ENCODE data around the gene DCLK1.

DCLK1 gene

GRCh38 chr13:35953537-35954206 is 177.5 kb downstream of the DCLK1 start:
- DNase-seq = peak in 49 of 51 donors; percentile 9 to 91 (median 64)

- no peak for DNase-seq
These were observed 183.9 kb downstream of the DCLK1 start for GRCh38 chr13:35947315-35947714.

GRCh38 chr13:35945368-35945767 is 185.8 kb downstream of the DCLK1 start:
- no peak for DNase-seq

GRCh38 chr13:35941374-35941773 is 189.8 kb downstream of the DCLK1 start:
- no peak for DNase-seq

- DNase-seq = no peak
These were observed 190.4 kb downstream of the DCLK1 start for GRCh38 chr13:35940734-35941133.

GRCh38 chr13:35936246-35936978 is 194.8 kb downstream of the DCLK1 start:
- peak in 2 of 51 donors; percentile 3 to 6 for DNase-seq

- DNase-seq = no peak
These were observed 200.2 kb downstream of the DCLK1 start for GRCh38 chr13:35930665-35931631.

- DNase-seq = peak in 1 of 51 donors; percentile 64
These were observed 203.6 kb downstream of the DCLK1 start for GRCh38 chr13:35927567-35928021.

GRCh38 chr13:35926859-35927530 is 204.2 kb downstream of the DCLK1 start:
- peak in 1 of 51 donors; percentile 64 for DNase-seq

- DNase-seq = no peak
These were observed 205.5 kb downstream of the DCLK1 start for GRCh38 chr13:35925669-35926068.

- DNase-seq = peak in 1 of 51 donors; percentile 46
These were observed 207.8 kb downstream of the DCLK1 start for GRCh38 chr13:35923347-35923746.

- no peak for DNase-seq
These were observed 210.4 kb downstream of the DCLK1 start for GRCh38 chr13:35920816-35921215.

GRCh38 chr13:35917942-35918645 is 213.1 kb downstream of the DCLK1 start:
- peak in 1 of 51 donors; percentile 20 for DNase-seq

- DNase-seq = peak in 11 of 51 donors; percentile 3 to 42 (median 8)
These were observed 213.8 kb downstream of the DCLK1 start for GRCh38 chr13:35917252-35917941.

GRCh38 chr13:35916146-35916545 is 215.0 kb downstream of the DCLK1 start:
- no peak for DNase-seq

GRCh38 chr13:35914662-35915061 is 216.5 kb downstream of the DCLK1 start:
- no peak for DNase-seq

GRCh38 chr13:35912841-35913240 is 218.3 kb downstream of the DCLK1 start:
- DNase-seq = no peak

GRCh38 chr13:35909837-35910540 is 221.2 kb downstream of the DCLK1 start:
- DNase-seq = peak in 1 of 51 donors; percentile 53

- no peak for DNase-seq
These were observed 222.1 kb downstream of the DCLK1 start for GRCh38 chr13:35909091-35909490.

Data from hypothalamus (tissue), 51 donors.